WTC11 (cell line): ENCODE data around the gene CXorf38. TPM values are rescaled to one million over a fixed set of nuclear protein-coding genes. Genes with fewer than 3 reads are reported as not detected.

Experiments used
- ATAC-seq: fragments of 200-7000 bp; cut with Tn5 transposase; 2 replicates; pipeline ENCODE4 v1.10.0; 2021; ENCODE audit warnings: mild to moderate bottlenecking, moderate library complexity
- CTCF ChIA-PET: fragments of 300-600 bp; sonication (Branson Sonifier 250); formaldehyde crosslinking; loops from one replicate; lab custom pipeline; 2021; ENCODE audit warnings: antibody characterized with exemption; lab: Charles Lee
- POLR2A ChIA-PET: fragments of 350-600 bp; sonication (Branson Sonifier 250); formaldehyde crosslinking; loops from one replicate; lab custom pipeline; 2021; ENCODE audit warnings: antibody characterized with exemption; lab: Charles Lee
- DNase-seq: peaks from one replicate; pipeline ENCODE4 v3.0.0; 2021; ENCODE audit warnings: low spot score
- H3K27ac Mint-ChIP-seq: 2 replicates; pipeline ENCODE4 v1.8.0; 2021; ENCODE audit warnings: mixed read lengths
- H3K27me3 Mint-ChIP-seq: 2 replicates; pipeline ENCODE4 v1.8.0; 2021; ENCODE audit warnings: low read depth, mild to moderate bottlenecking, moderate library complexity, mixed read lengths
- H3K36me3 Mint-ChIP-seq: 2 replicates; pipeline ENCODE4 v1.8.0; 2021; ENCODE audit warnings: mixed read lengths
- H3K4me1 Mint-ChIP-seq: 2 replicates; pipeline ENCODE4 v1.8.0; 2022; ENCODE audit warnings: mixed read lengths
- H3K4me3 Mint-ChIP-seq: 2 replicates; pipeline ENCODE4 v1.8.0; 2021; ENCODE audit warnings: mild to moderate bottlenecking, moderate library complexity, mixed read lengths
- H3K9me3 Mint-ChIP-seq: 2 replicates; pipeline ENCODE4 v1.8.0; 2021; ENCODE audit warnings: mixed read lengths
- ATF6 ChIP-seq: sonication (generic); formaldehyde crosslinking; IDR thresholded peaks from 2 replicates; pipeline ENCODE4 v1.8.1; 2023; ENCODE audit warnings: mild to moderate bottlenecking, missing genetic modification reagents
- CREB1 ChIP-seq: sonication (generic); formaldehyde crosslinking; IDR thresholded peaks from 2 replicates; pipeline ENCODE4 v1.8.0; 2023; ENCODE audit warnings: mild to moderate bottlenecking, missing genetic modification reagents
- E2F5 ChIP-seq: sonication (generic); formaldehyde crosslinking; IDR thresholded peaks from 2 replicates; pipeline ENCODE4 v1.8.1; 2022; ENCODE audit warnings: mild to moderate bottlenecking, moderate library complexity, missing genetic modification reagents
- FOXK1 ChIP-seq: sonication (generic); formaldehyde crosslinking; IDR thresholded peaks from 2 replicates; pipeline ENCODE4 v1.8.0; 2022; ENCODE audit warnings: mild to moderate bottlenecking, moderate library complexity, missing genetic modification reagents
- MXD4 ChIP-seq: fragments of 250-450 bp; sonication (Bioruptor Pico); IDR thresholded peaks from 2 replicates; pipeline ENCODE4 v1.8.0; 2021; ENCODE audit warnings: mild to moderate bottlenecking, moderate library complexity, borderline replicate concordance
- MYBL2 ChIP-seq: sonication (generic); formaldehyde crosslinking; IDR thresholded peaks from 2 replicates; pipeline ENCODE4 v1.8.1; 2023; ENCODE audit warnings: mild to moderate bottlenecking, moderate library complexity, missing genetic modification reagents
- NFE2L1 ChIP-seq: sonication (generic); formaldehyde crosslinking; IDR thresholded peaks from 2 replicates; pipeline ENCODE4 v1.8.1; 2023; ENCODE audit warnings: missing genetic modification reagents
- SMAD3 ChIP-seq: sonication (generic); formaldehyde crosslinking; IDR thresholded peaks from 2 replicates; pipeline ENCODE4 v1.8.0; 2022; ENCODE audit warnings: missing genetic modification reagents, mild to moderate bottlenecking, borderline replicate concordance
- TCF7 ChIP-seq: sonication (generic); formaldehyde crosslinking; IDR thresholded peaks from 2 replicates; pipeline ENCODE4 v1.8.0; 2022; ENCODE audit warnings: mild to moderate bottlenecking, low read depth, missing genetic modification reagents, moderate library complexity
- TP53 ChIP-seq: sonication (generic); formaldehyde crosslinking; IDR thresholded peaks from 2 replicates; pipeline ENCODE4 v1.8.1; 2023; ENCODE audit warnings: mild to moderate bottlenecking, missing genetic modification reagents
- ZBTB21 ChIP-seq: sonication (generic); formaldehyde crosslinking; IDR thresholded peaks from 2 replicates; pipeline ENCODE4 v1.8.1; 2023; ENCODE audit warnings: mild to moderate bottlenecking, missing genetic modification reagents, borderline replicate concordance
- ZNF121 ChIP-seq: sonication (generic); formaldehyde crosslinking; IDR thresholded peaks from 2 replicates; pipeline ENCODE4 v1.8.0; 2023; ENCODE audit warnings: missing genetic modification reagents
- ZNF232 ChIP-seq: sonication (generic); formaldehyde crosslinking; IDR thresholded peaks from 2 replicates; pipeline ENCODE4 v1.8.0; 2022; ENCODE audit warnings: mild to moderate bottlenecking, missing genetic modification reagents
- ZNF396 ChIP-seq: fragments of 250-450 bp; sonication (Bioruptor Pico); IDR thresholded peaks from 2 replicates; pipeline ENCODE4 v1.8.0; 2021; ENCODE audit warnings: mild to moderate bottlenecking, moderate library complexity, borderline replicate concordance
- total RNA-seq: library from RNA; stranded (reverse); gene quantifications from 3 replicates; pipeline ENCODE4 v1.2.3, GENCODE V29; 2021
- TF ChIP-seq, protein P1 (sequence below): sonication (generic); formaldehyde crosslinking; IDR thresholded peaks from 2 replicates; pipeline ENCODE4 v1.8.1; 2023; ENCODE audit warnings: mild to moderate bottlenecking, missing genetic modification reagents, moderate library complexity
- TF ChIP-seq, protein P2 (sequence below): sonication (generic); formaldehyde crosslinking; conservative IDR thresholded peaks from 2 replicates; pipeline ENCODE4 v1.8.1; 2023; ENCODE audit warnings: mild to moderate bottlenecking, low read depth, missing genetic modification reagents, moderate library complexity
- TF ChIP-seq, protein P3 (sequence below): sonication (generic); formaldehyde crosslinking; IDR thresholded peaks from 2 replicates; pipeline ENCODE4 v1.8.0; 2022; ENCODE audit warnings: mild to moderate bottlenecking, missing genetic modification reagents

The CXorf38 gene
- total RNA-seq, 1 experiment from 2014 or later, result 10.0 TPM

DNA sequence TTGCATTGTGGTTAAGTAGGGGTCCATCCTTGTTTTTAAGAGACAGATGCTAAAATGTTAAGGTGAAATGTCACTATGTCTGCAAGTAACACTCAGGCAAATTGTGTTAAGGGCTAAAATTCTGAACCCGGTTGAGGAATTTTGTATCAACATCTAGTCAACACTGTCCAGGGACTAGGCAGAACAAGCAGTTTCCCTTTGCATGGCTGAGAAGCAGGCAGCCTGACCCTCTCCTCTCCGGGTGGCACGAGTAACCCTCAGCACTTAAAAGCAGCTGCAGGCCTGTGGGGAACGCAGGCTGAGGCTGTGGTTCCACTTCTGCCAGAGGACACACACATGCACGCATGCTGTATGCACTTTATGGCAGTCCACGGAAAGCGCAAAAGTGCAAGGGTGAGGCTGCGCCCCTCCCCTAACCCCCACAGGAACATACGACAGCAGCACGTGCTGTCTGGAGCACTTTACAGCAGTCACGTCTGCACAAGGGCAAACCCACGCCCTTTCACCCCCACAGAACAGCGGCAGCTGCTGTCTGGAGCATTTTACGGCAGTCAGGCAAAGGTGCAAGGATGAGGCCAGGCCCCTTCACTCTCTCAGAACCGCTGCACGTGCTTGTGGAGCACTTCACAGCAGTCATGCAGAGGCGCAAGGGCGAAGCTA is 24.8 kb downstream of the CXorf38 start:
- ChIA-PET POLR2A (no interaction called here), CTCF (no interaction called here)
- ATAC-seq (no peak), DNase-seq (no peak)
- peaks cover 4% of the 10 kb centered on the region; the same call in 1 of the 2 replicates for H3K27me3 Mint-ChIP-seq
- no peak overlapping the region for H3K27ac Mint-ChIP-seq
- H3K36me3 Mint-ChIP-seq, result no peaks in the 10 kb centered on the region
- H3K4me3 Mint-ChIP-seq, result no peak overlapping the region
- H3K9me3 Mint-ChIP-seq, result no peaks in the 10 kb centered on the region
- TF ChIP-seq CREB1 (CRISPR knock-in tag), result no peak
- no peak for TF ChIP-seq MYBL2
- H3K4me1 Mint-ChIP-seq, result peaks cover 6% of the 10 kb centered on the region

- DNase-seq (no peak), ATAC-seq (no peak)
- Mint-ChIP-seq H3K36me3 (no peaks in the 10 kb centered on the region), H3K4me1 (no peaks in the 10 kb centered on the region), H3K27me3 (no peaks in the 10 kb centered on the region), H3K4me3 (no peak overlapping the region), H3K9me3 (no peaks in the 10 kb centered on the region), H3K27ac (no peak overlapping the region)
- TF ChIP-seq TP53 (CRISPR knock-in tag) (no peak), ZNF232 (no peak), NFE2L1 (CRISPR knock-in tag) (no peak), MXD4 (CRISPR knock-in tag) (no peak), SMAD3 (CRISPR knock-in tag) (no peak), E2F5 (no peak), ZNF121 (no peak), TCF7 (no peak), ZNF396 (no peak), ZBTB21 (CRISPR knock-in tag) (no peak), FOXK1 (CRISPR knock-in tag) (no peak), ATF6 (no peak)
- TF ChIP-seq, protein P1, sequence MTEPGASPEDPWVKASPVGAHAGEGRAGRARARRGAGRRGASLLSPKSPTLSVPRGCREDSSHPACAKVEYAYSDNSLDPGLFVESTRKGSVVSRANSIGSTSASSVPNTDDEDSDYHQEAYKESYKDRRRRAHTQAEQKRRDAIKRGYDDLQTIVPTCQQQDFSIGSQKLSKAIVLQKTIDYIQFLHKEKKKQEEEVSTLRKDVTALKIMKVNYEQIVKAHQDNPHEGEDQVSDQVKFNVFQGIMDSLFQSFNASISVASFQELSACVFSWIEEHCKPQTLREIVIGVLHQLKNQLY (CRISPR knock-in tag), result no peak
- TF ChIP-seq, protein P2, sequence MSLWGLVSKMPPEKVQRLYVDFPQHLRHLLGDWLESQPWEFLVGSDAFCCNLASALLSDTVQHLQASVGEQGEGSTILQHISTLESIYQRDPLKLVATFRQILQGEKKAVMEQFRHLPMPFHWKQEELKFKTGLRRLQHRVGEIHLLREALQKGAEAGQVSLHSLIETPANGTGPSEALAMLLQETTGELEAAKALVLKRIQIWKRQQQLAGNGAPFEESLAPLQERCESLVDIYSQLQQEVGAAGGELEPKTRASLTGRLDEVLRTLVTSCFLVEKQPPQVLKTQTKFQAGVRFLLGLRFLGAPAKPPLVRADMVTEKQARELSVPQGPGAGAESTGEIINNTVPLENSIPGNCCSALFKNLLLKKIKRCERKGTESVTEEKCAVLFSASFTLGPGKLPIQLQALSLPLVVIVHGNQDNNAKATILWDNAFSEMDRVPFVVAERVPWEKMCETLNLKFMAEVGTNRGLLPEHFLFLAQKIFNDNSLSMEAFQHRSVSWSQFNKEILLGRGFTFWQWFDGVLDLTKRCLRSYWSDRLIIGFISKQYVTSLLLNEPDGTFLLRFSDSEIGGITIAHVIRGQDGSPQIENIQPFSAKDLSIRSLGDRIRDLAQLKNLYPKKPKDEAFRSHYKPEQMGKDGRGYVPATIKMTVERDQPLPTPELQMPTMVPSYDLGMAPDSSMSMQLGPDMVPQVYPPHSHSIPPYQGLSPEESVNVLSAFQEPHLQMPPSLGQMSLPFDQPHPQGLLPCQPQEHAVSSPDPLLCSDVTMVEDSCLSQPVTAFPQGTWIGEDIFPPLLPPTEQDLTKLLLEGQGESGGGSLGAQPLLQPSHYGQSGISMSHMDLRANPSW (CRISPR knock-in tag), result no peak
- TF ChIP-seq, protein P3, sequence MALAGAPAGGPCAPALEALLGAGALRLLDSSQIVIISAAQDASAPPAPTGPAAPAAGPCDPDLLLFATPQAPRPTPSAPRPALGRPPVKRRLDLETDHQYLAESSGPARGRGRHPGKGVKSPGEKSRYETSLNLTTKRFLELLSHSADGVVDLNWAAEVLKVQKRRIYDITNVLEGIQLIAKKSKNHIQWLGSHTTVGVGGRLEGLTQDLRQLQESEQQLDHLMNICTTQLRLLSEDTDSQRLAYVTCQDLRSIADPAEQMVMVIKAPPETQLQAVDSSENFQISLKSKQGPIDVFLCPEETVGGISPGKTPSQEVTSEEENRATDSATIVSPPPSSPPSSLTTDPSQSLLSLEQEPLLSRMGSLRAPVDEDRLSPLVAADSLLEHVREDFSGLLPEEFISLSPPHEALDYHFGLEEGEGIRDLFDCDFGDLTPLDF (CRISPR knock-in tag), result no peak
- ChIA-PET CTCF (interaction anchor here (1.8 kb wide), 1 partner anchor 74 kb away, joined by 5 read pairs; no protein-coding TSS in a partner anchor), POLR2A (no interaction called here)
Measured at GRCh38 chrX:40617566-40617965, 29.8 kb downstream of the CXorf38 start.
